GM23248 (cell line): ENCODE results near the gene SPDYE6.
"Not testable (repeated sequence)": the region's sequence is repeated elsewhere in the genome, so short reads cannot be mapped to it uniquely, and the experiment has no call there.

ENCODE experiments used
- EZH2 ChIP-seq: fragments of 200-600 bp; sonication (generic); IDR thresholded peaks from 2 replicates; pipeline ENCODE4 v1.6.1; 2018; ENCODE audit warnings: antibody characterized with exemption, mild to moderate bottlenecking; ENCODE audit not compliant: insufficient read depth, poor library complexity, severe bottlenecking
- EZH2phosphoT487 ChIP-seq: fragments of 200-600 bp; sonication (generic); IDR thresholded peaks from 2 replicates; pipeline ENCODE4 v1.6.1; 2018; ENCODE audit warnings: antibody characterized with exemption, moderate library complexity, mild to moderate bottlenecking, low read depth; ENCODE audit not compliant: insufficient read depth

DNA sequence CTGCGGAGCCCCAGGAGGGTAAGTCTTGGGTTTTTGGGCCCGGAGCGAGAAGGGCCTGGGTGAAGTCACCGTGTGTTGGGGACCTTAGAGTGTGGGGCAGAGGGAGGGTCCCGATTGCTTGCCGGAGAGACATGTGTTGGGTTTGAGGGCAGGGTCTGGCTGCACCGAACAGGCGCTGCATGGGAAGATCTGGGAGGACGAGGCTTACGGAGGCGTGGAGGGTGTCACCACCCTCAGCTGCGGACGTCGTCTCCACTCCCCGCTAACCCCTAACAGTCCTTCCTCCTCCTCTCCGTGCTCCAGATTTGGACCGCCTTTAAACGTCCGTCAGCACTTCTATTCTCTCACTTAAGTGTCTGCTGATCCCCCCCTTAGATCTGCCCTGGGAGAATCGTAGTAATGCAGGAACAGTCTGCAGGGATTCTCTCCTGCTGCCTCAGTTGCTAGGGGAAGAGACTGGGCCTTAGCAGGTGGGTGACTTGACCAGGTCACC lies 8.2 kb upstream of the SPDYE6 start:
- not testable (repeated sequence) for TF ChIP-seq EZH2, EZH2phosphoT487
